Natural killer cell (primary cell): ENCODE data around the gene MYH2. TPM values are rescaled to one million over a fixed set of nuclear protein-coding genes. Genes with fewer than 3 reads are reported as not detected.

Experiments
- ATAC-seq, 3 donors: fragments of 150-1000 bp in 2 of 3; fragments of 200-7000 bp in 1 of 3; cut with Tn5 transposase; 1 replicate in 1 of 3; 2 replicates in 2 of 3; pipeline ENCODE4 v1.10.0; 2021; ENCODE audit warnings: mild to moderate bottlenecking in 2 of 3, moderate library complexity in 2 of 3
- DNase-seq, 2 donors: peaks; one replicate each; pipeline versions ENCODE4 v3.0.0 to v3.0.0-alpha.2; 2013 to 2021; ENCODE audit warnings: mixed read lengths in 1 of 2
- H3K27ac ChIP-seq: one replicate; pipeline ENCODE4 v1.5.1; 2013; ENCODE audit warnings: mild to moderate bottlenecking, low read length
- H3K27me3 ChIP-seq: one replicate; pipeline ENCODE4 v1.6.1; 2013; ENCODE audit warnings: low read length; ENCODE audit not compliant: control insufficient read depth, insufficient read depth
- H3K36me3 ChIP-seq: one replicate; pipeline ENCODE4 v1.6.1; 2013; ENCODE audit warnings: low read length; ENCODE audit not compliant: control insufficient read depth, insufficient read depth
- H3K4me1 ChIP-seq: one replicate; pipeline ENCODE4 v1.6.1; 2013; ENCODE audit warnings: low read length; ENCODE audit not compliant: control insufficient read depth, insufficient read depth
- H3K4me3 ChIP-seq: one replicate; pipeline ENCODE4 v1.5.1; 2013; ENCODE audit warnings: low read length
- H3K9me3 ChIP-seq: one replicate; pipeline ENCODE4 v1.6.1; 2013; ENCODE audit warnings: low read length; ENCODE audit not compliant: control insufficient read depth, insufficient read depth
- H3K27ac Mint-ChIP-seq, 2 donors: one replicate each; pipeline ENCODE4 v1.8.0; 2022; ENCODE audit warnings: mild to moderate bottlenecking in 2 of 2, mixed read lengths in 2 of 2, moderate library complexity in 1 of 2
- H3K27me3 Mint-ChIP-seq, 2 donors: one replicate each; pipeline ENCODE4 v1.8.0; 2022; ENCODE audit warnings: low read depth in 2 of 2, mixed read lengths in 2 of 2
- H3K36me3 Mint-ChIP-seq: one replicate; pipeline ENCODE4 v1.8.0; 2022; ENCODE audit warnings: mixed read lengths
- H3K4me1 Mint-ChIP-seq, 2 donors: one replicate each; pipeline ENCODE4 v1.8.0; 2022; ENCODE audit warnings: mixed read lengths in 2 of 2
- H3K4me3 Mint-ChIP-seq: one replicate; pipeline ENCODE4 v1.8.0; 2022; ENCODE audit warnings: mild to moderate bottlenecking, moderate library complexity, mixed read lengths
- H3K9me3 Mint-ChIP-seq, 2 donors: one replicate each; pipeline ENCODE4 v1.8.0; 2022; ENCODE audit warnings: mixed read lengths in 2 of 2
- CTCF ChIP-seq: fragments of 200-600 bp; IDR thresholded peaks from one replicate; pipeline ENCODE4 v1.8.0; 2022; ENCODE audit warnings: antibody characterized with exemption
- WGBS: methylation state at CpG from one replicate; pipeline ENCODE4 v1.1.7; 2013; ENCODE audit warnings: missing lambda C conversion rate; ENCODE audit not compliant: insufficient coverage; 5-methylcytosine and 5-hydroxymethylcytosine counted together
- intact Hi-C: fragments of 100-400 bp; cut with micrococcal nuclease; formaldehyde crosslinking; loops from one replicate; pipeline ENCODE4 v1.14.2; 2022
- total RNA-seq, 4 donors: library from RNA; stranded (reverse); fragments of 120-200 nt in 1 of 4; gene quantifications; one replicate each; pipeline versions ENCODE4 v1.2.3 to v1.2.4, GENCODE V29; 2013 to 2022

Gene MYH2
- total RNA-seq, 3 donors from 2014 or later (not counting 1 experiment from before 2014, with no cell fraction given), result not detected

- no peaks in the 10 kb centered on the region for H3K4me1 ChIP-seq
- DNase-seq (no peak), ATAC-seq (no peak)
- peaks cover 7% of the 10 kb centered on the region for H3K9me3 ChIP-seq
- intact Hi-C loops, result no loop called here
- H3K27ac ChIP-seq, result no peak overlapping the region
- H3K27ac Mint-ChIP-seq, result no peak overlapping the region
- H3K36me3 Mint-ChIP-seq, result peaks cover 15% of the 10 kb centered on the region
- peaks cover 2 to 5% of the 10 kb centered on the region in 2 donors for H3K27me3 Mint-ChIP-seq
- no CpG with 5 or more reads among the region's 1 CpG for WGBS
- H3K27me3 ChIP-seq, result peaks cover 3% of the 10 kb centered on the region
- no peaks in the 10 kb centered on the region for H3K36me3 ChIP-seq
- H3K9me3 Mint-ChIP-seq, result peaks cover 5 to 9% of the 10 kb centered on the region in 2 donors
- H3K4me1 Mint-ChIP-seq, result no peaks in the 10 kb centered on the region
- no peak overlapping the region for H3K4me3 ChIP-seq
- no peak for TF ChIP-seq CTCF
- no peak overlapping the region for H3K4me3 Mint-ChIP-seq
These were observed 67.2 kb downstream of the MYH2 start for GRCh38 chr17:10482252-10482651.

GRCh38 chr17:10477701-10478100, 71.8 kb downstream of the MYH2 start:
- intact Hi-C loops, result no loop called here
- H3K4me1 ChIP-seq, result no peaks in the 10 kb centered on the region
- Mint-ChIP-seq H3K9me3 (no peaks in the 10 kb centered on the region), H3K36me3 (no peaks in the 10 kb centered on the region), H3K4me1 (no peaks in the 10 kb centered on the region), H3K4me3 (no peak overlapping the region), H3K27me3 (no peaks in the 10 kb centered on the region), H3K27ac (no peak overlapping the region)
- H3K9me3 ChIP-seq, result peaks cover 3% of the 10 kb centered on the region
- no peak for DNase-seq
- H3K27me3 ChIP-seq, result peaks cover 7% of the 10 kb centered on the region
- TF ChIP-seq CTCF, result no peak
- no peak overlapping the region for H3K27ac ChIP-seq
- no peak for ATAC-seq
- 47% methylated on average over 1 of the region's 1 CpG for WGBS
- H3K4me3 ChIP-seq, result no peak overlapping the region
- H3K36me3 ChIP-seq, result no peaks in the 10 kb centered on the region

GRCh38 chr17:10474536-10474935, 74.9 kb downstream of the MYH2 start:
- no peak for DNase-seq
- no peak for TF ChIP-seq CTCF
- H3K27ac Mint-ChIP-seq, result no peak overlapping the region
- H3K27me3 ChIP-seq, result peaks cover 7% of the 10 kb centered on the region
- no peak overlapping the region for H3K27ac ChIP-seq
- H3K4me3 Mint-ChIP-seq, result no peak overlapping the region
- no peak for ATAC-seq
- peaks cover 0 to 6% of the 10 kb centered on the region in 2 donors for H3K27me3 Mint-ChIP-seq
- no peaks in the 10 kb centered on the region for H3K4me1 Mint-ChIP-seq
- intact Hi-C loops, result no loop called here
- H3K9me3 Mint-ChIP-seq, result no peaks in the 10 kb centered on the region
- no peaks in the 10 kb centered on the region for H3K4me1 ChIP-seq
- H3K4me3 ChIP-seq, result no peak overlapping the region
- H3K36me3 ChIP-seq, result no peaks in the 10 kb centered on the region
- no peaks in the 10 kb centered on the region for H3K36me3 Mint-ChIP-seq
- 80% methylated on average over 2 of the region's 4 CpGs for WGBS
- H3K9me3 ChIP-seq, result no peaks in the 10 kb centered on the region

GRCh38 chr17:10471858-10472257, 77.6 kb downstream of the MYH2 start:
- no peak for TF ChIP-seq CTCF
- H3K27me3 Mint-ChIP-seq, result peaks cover 0 to 15% of the 10 kb centered on the region in 2 donors
- H3K4me3 Mint-ChIP-seq, result no peak overlapping the region
- no peaks in the 10 kb centered on the region for H3K4me1 ChIP-seq
- no peak for DNase-seq
- no peaks in the 10 kb centered on the region for H3K9me3 ChIP-seq
- H3K27ac Mint-ChIP-seq, result no peak overlapping the region
- H3K4me3 ChIP-seq, result no peak overlapping the region
- no peaks in the 10 kb centered on the region for H3K9me3 Mint-ChIP-seq
- H3K4me1 Mint-ChIP-seq, result no peaks in the 10 kb centered on the region
- ATAC-seq, result no peak
- peaks cover 3% of the 10 kb centered on the region for H3K27me3 ChIP-seq
- no peaks in the 10 kb centered on the region for H3K36me3 Mint-ChIP-seq
- no peaks in the 10 kb centered on the region for H3K36me3 ChIP-seq
- no peak overlapping the region for H3K27ac ChIP-seq
- intact Hi-C loops, result no loop called here
- WGBS, result no CpG with 5 or more reads among the region's 1 CpG
